Measurements from ENCODE around the gene VDAC1.

DNA sequence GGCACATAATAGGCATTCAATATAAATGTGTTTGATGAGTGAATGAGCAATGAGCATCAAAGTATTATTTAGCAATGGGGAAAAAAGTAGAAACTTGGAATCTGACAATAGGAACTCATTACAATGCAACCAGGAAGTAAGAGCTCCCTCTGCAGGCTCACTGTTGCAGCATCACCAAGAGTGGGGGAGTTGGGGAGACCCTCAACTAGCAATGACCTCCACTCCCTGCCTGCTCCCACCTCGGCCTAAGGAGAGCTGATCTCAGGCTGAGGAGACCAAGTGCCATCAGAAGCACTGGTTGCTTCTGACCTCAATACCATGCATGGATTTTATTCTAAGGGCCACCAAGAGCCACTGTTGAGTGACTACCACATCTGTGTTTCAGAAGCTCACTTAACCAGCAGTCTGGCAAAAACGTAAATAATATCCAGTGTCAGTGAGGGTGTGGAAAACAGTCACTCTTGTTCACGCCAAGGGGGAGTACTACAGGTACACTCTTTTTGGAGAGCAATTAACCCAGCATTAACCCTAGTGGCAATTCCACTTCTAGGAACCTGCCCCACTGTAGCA lies 8.0 kb downstream of the VDAC1 start:
- TF ChIP-seq GATA3 (IDR thresholded peaks at IDR 0.05; ENCODE audit: low read depth, low read length) = no peak
- TF ChIP-seq GATA2 (IDR thresholded peaks at IDR 0.05; ENCODE audit: low read depth, low read length) = no peak

Measured in SH-SY5Y (cell line).